GM12878 (cell line): ENCODE measurements around the gene SEC16A. TPM values are rescaled to one million over a fixed set of nuclear protein-coding genes. Genes with fewer than 3 reads are reported as not detected.

Experiments used
- ATAC-seq: fragments of 200-7000 bp; cut with Tn5 transposase; 3 replicates; pipeline ENCODE4 v1.9.1; 2020; ENCODE audit warnings: mild to moderate bottlenecking, moderate library complexity
- BruUV-seq: library from RNA; stranded (reverse); fragments of 400-500 nt; replicated peaks from 2 replicates; lab custom pipeline; 2021; lab: Mats Ljungman, UMichigan
- CTCF ChIA-PET: fragments of 300-600 bp; sonication (Branson Sonifier 250); formaldehyde crosslinking; extraction: SDS; loops from one replicate; lab custom pipeline; 2021; ENCODE audit warnings: inconsistent platforms; lab: Yijun Ruan, JAX
- POLR2A ChIA-PET: fragments of 350-600 bp; formaldehyde crosslinking; extraction: SDS; loops from one replicate; lab custom pipeline; 2021; ENCODE audit warnings: inconsistent platforms; lab: Charles Lee
- RAD21 ChIA-PET: fragments of 300-600 bp; sonication (Branson Sonifier 250); formaldehyde crosslinking; loops from one replicate; lab custom pipeline; 2023; ENCODE audit warnings: antibody characterized with exemption; ENCODE audit not compliant: unreplicated experiment; lab: Charles Lee
- SMC1A ChIA-PET: fragments of 300-600 bp; sonication (Branson Sonifier 250); formaldehyde crosslinking; loops from one replicate; lab custom pipeline; 2023; ENCODE audit not compliant: unreplicated experiment, uncharacterized antibody; lab: Charles Lee
- DNase-seq: peaks from one replicate; pipeline ENCODE4 v3.0.0-alpha.2; 2011; ENCODE audit warnings: low read depth, low spot score
- FAIRE-seq: peaks from 3 replicates; lab custom pipeline; 2011; peaks lifted over from hg19 to GRCh38; lab: Jason Lieb, UNC
- H2AFZ ChIP-seq: 2 replicates; pipeline ENCODE4 v1.6.0; 2011; ENCODE audit warnings: low read depth, low read length, control low read depth; ENCODE audit not compliant: control insufficient read depth
- H3K27ac ChIP-seq: 2 replicates; pipeline ENCODE4 v1.5.1; 2011; ENCODE audit warnings: control low read depth; ENCODE audit not compliant: control insufficient read depth, insufficient read depth
- H3K27me3 ChIP-seq, 2 experiments: replicated peaks in 1 of 2; 2 replicates each; pipeline versions ENCODE4 v1.6.0 to v1.6.1; 2011; ENCODE audit warnings: low read length in 1 of 2; ENCODE audit not compliant: control insufficient read depth in 2 of 2, insufficient read depth in 2 of 2
- H3K36me3 ChIP-seq, 2 experiments: 2 replicates each; pipeline ENCODE4 v1.5.1; 2011; ENCODE audit warnings: low read length in 1 of 2; ENCODE audit not compliant: control insufficient read depth in 2 of 2, insufficient read depth in 2 of 2
- H3K4me1 ChIP-seq: 2 replicates; pipeline ENCODE4 v1.6.1; 2011; ENCODE audit warnings: mild to moderate bottlenecking, low read length, moderate library complexity, mixed read lengths; ENCODE audit not compliant: control insufficient read depth, insufficient read depth
- H3K4me2 ChIP-seq: 2 replicates; pipeline ENCODE4 v1.6.0; 2011; ENCODE audit warnings: control low read depth; ENCODE audit not compliant: control insufficient read depth, insufficient read depth
- H3K4me3 ChIP-seq: fragments of 200-600 bp; sonication (generic); 2 replicates; pipeline ENCODE4 v1.5.1; 2016
- H3K79me2 ChIP-seq: 2 replicates; pipeline ENCODE4 v1.6.0; 2011; ENCODE audit warnings: low read length; ENCODE audit not compliant: control insufficient read depth, insufficient read depth
- H3K9ac ChIP-seq: 2 replicates; pipeline ENCODE4 v1.8.0; 2011; ENCODE audit warnings: low read length, control low read depth, mixed read lengths; ENCODE audit not compliant: control insufficient read depth, insufficient read depth
- H3K9me3 ChIP-seq: replicated peaks from 3 replicates; pipeline ENCODE4 v1.5.1; 2011; ENCODE audit warnings: mild to moderate bottlenecking, low read length; ENCODE audit not compliant: control insufficient read depth, insufficient read depth
- H4K20me1 ChIP-seq: 2 replicates; pipeline ENCODE4 v1.6.0; 2011; ENCODE audit not compliant: control insufficient read depth, insufficient read depth
- BCLAF1 ChIP-seq: fragments of 450-650 bp; IDR thresholded peaks from 2 replicates; pipeline ENCODE4 v1.6.1; 2017; ENCODE audit warnings: antibody characterized with exemption, mild to moderate bottlenecking, moderate library complexity
- ETV6 ChIP-seq, 2 experiments: fragments of 450-650 bp in 1 of 2; IDR thresholded peaks in 1 of 2; conservative IDR thresholded peaks in 1 of 2; 2 replicates each; pipeline ENCODE4 v1.6.1; 2014; ENCODE audit warnings: antibody characterized with exemption in 1 of 2, borderline replicate concordance in 1 of 2, low read depth in 1 of 2, mild to moderate bottlenecking in 1 of 2, moderate library complexity in 1 of 2
- HCFC1 ChIP-seq: fragments of 150-350 bp; IDR thresholded peaks from 2 replicates; pipeline ENCODE4 v1.6.1; 2014; ENCODE audit warnings: low read length
- IKZF1 ChIP-seq: fragments of 450-650 bp; conservative IDR thresholded peaks from 2 replicates; pipeline ENCODE4 v1.6.1; 2017; ENCODE audit warnings: antibody characterized with exemption, mild to moderate bottlenecking
- MEF2B ChIP-seq: fragments of 450-650 bp; IDR thresholded peaks from 2 replicates; pipeline ENCODE4 v1.6.1; 2018; ENCODE audit warnings: mild to moderate bottlenecking, moderate library complexity; ENCODE audit not compliant: partially characterized antibody, poor library complexity, severe bottlenecking
- MLLT1 ChIP-seq: fragments of 450-650 bp; IDR thresholded peaks from 2 replicates; pipeline ENCODE4 v1.6.1; 2016; ENCODE audit warnings: mild to moderate bottlenecking
- NBN ChIP-seq: fragments of 450-650 bp; IDR thresholded peaks from 2 replicates; pipeline ENCODE4 v1.6.1; 2016
- POLR2A ChIP-seq: IDR thresholded peaks from 2 replicates; pipeline ENCODE4 v1.6.1; 2011; ENCODE audit warnings: low read depth, mild to moderate bottlenecking, low read length
- SIN3A ChIP-seq: IDR thresholded peaks from 2 replicates; pipeline ENCODE4 v1.6.1; 2012; ENCODE audit warnings: low read depth, low read length, improper control_type of control experiment
- SIX5 ChIP-seq: IDR thresholded peaks from 2 replicates; pipeline ENCODE4 v1.6.1; 2011; ENCODE audit warnings: mild to moderate bottlenecking, low read depth, low read length, moderate library complexity; ENCODE audit not compliant: severe bottlenecking
- YBX1 ChIP-seq: fragments of 450-650 bp; IDR thresholded peaks from 2 replicates; pipeline ENCODE4 v1.6.1; 2016; ENCODE audit warnings: antibody characterized with exemption
- ZNF384 ChIP-seq: IDR thresholded peaks from 2 replicates; pipeline ENCODE4 v1.6.1; 2012; ENCODE audit warnings: low read depth, mild to moderate bottlenecking, low read length, improper control_type of control experiment, borderline replicate concordance
- WGBS: methylation state at CpG from one replicate; pipeline ENCODE4 v1.1.6; 2016; ENCODE audit warnings: low lambda C conversion rate; ENCODE audit not compliant: insufficient replicate concordance, insufficient coverage; ENCODE audit errors: missing lambda C conversion rate; 5-methylcytosine and 5-hydroxymethylcytosine counted together
- in situ Hi-C: fragments of 300-500 bp; cut with MboI; formaldehyde crosslinking; loops from 9 replicates; pipeline ENCODE4 v1.14.3; 2018; ENCODE audit warnings: mixed read lengths
- intact Hi-C: fragments of 100-400 bp; cut with micrococcal nuclease; formaldehyde crosslinking; loops from one replicate; pipeline ENCODE4 v1.14.2; 2022; ENCODE audit not compliant: unreplicated experiment
- polyA plus RNA-seq, 11 experiments: library from polyadenylated mRNA; depleted of rRNA in 4 of 11; unstranded in 6 of 11; stranded (reverse) in 5 of 11; fragments of >200 nt; fragmentation: Nextera tagmentation in 4 of 11; fragmentation: Illumina TruSeq in 1 of 11; extraction: Ambion mirVana in 4 of 11; extraction: Trizol in 1 of 11; gene quantifications; 1 replicate in 1 of 11; 2 replicates in 10 of 11; pipeline versions ENCODE4 v1.2.1 to v1.2.3, GENCODE V29; 2011 to 2016; ENCODE audit warnings: inconsistent platforms in 2 of 11, missing spikeins in 2 of 11, low read depth in 1 of 11
- total RNA-seq, 4 experiments: library from RNA; depleted of rRNA in 3 of 4; stranded (reverse); fragments of >200 nt in 3 of 4; fragmentation: Illumina TruSeq in 1 of 4; extraction: Trizol in 1 of 4; gene quantifications; 2 replicates each; pipeline versions ENCODE4 v1.2.1 to v1.2.3, GENCODE V29; 2013 to 2021

SEC16A gene
- total and polyA plus RNA-seq, 10 of the 15 experiments (the other 5 are each of a cell fraction or from before 2014, with no cell fraction given), result 9.9 to 59.1 (median 21.7) TPM

GRCh38 chr9:136453326-136453725, 29.5 kb downstream of the SEC16A start:
- DNase-seq (no peak), ATAC-seq (no peak), FAIRE-seq (no peak)
- TF ChIP-seq IKZF1 (no peak), POLR2A (0 out of 2 replicates have a peak, but pooled peaks have one; percentile 20)
- BruUV-seq, result no TSS peak
- Histone ChIP-seq H3K9ac (no peak overlapping the region), H3K27me3 (no peaks in the 10 kb centered on the region), H3K79me2 (no peaks in the 10 kb centered on the region), H3K9me3 (no peaks in the 10 kb centered on the region), H3K36me3 (peaks cover 31 to 36% of the 10 kb centered on the region in 2 experiments), H2AFZ (no peak overlapping the region), H4K20me1 (no peaks in the 10 kb centered on the region), H3K27ac (no peak overlapping the region), H3K4me2 (no peak overlapping the region), H3K4me1 (no peaks in the 10 kb centered on the region), H3K4me3 (no peak overlapping the region)
- intact Hi-C loops (no loop called here), in situ Hi-C loops (no loop called here)
- ChIA-PET CTCF (no interaction called here), POLR2A (no interaction called here), RAD21 (no interaction called here), SMC1A (interaction anchor here (0.6 kb wide), 1 partner anchor 27 kb away, joined by 3 read pairs; no protein-coding TSS in a partner anchor)
- 95% methylated on average over 11 of the region's 11 CpGs for WGBS

GRCh38 chr9:136451221-136451877, 31.5 kb downstream of the SEC16A start:
- H3K27me3 ChIP-seq, result no peaks in the 10 kb centered on the region
- H3K4me1 ChIP-seq, result no peaks in the 10 kb centered on the region
- FAIRE-seq (no peak), ATAC-seq (no peak), DNase-seq (no peak)
- H3K9me3 ChIP-seq, result no peaks in the 10 kb centered on the region
- ChIA-PET CTCF (no interaction called here), POLR2A (no interaction called here), RAD21 (no interaction called here), SMC1A (interaction anchor here (0.6 kb wide), 1 partner anchor 195 kb away, joined by 3 read pairs; no protein-coding TSS in a partner anchor)
- intact Hi-C loops (no loop called here), in situ Hi-C loops (no loop called here)
- no peak overlapping the region for H3K4me2 ChIP-seq
- BruUV-seq, result no TSS peak
- no peak overlapping the region for H2AFZ ChIP-seq
- no peaks in the 10 kb centered on the region for H3K79me2 ChIP-seq
- H3K36me3 ChIP-seq, result peaks cover 31 to 33% of the 10 kb centered on the region in 2 experiments
- no peak overlapping the region for H3K27ac ChIP-seq
- WGBS, result 95% methylated on average over 18 of the region's 26 CpGs
- no peaks in the 10 kb centered on the region for H4K20me1 ChIP-seq
- no peak overlapping the region for H3K4me3 ChIP-seq
- H3K9ac ChIP-seq, result no peak overlapping the region
- TF ChIP-seq SIN3A, result no peak
- no peak for TF ChIP-seq ETV6 (conservative IDR thresholded peaks at IDR 0.05 in 1 of 2, IDR thresholded peaks at IDR 0.05 in 1 of 2; ENCODE audit: borderline replicate concordance in 1 of 2, low read depth in 1 of 2)
- no peak for TF ChIP-seq ZNF384
- TF ChIP-seq YBX1, result no peak
- TF ChIP-seq MLLT1, result no peak
- TF ChIP-seq SIX5, result no peak
- no peak for TF ChIP-seq NBN
- no peak for TF ChIP-seq BCLAF1
- no peak for TF ChIP-seq MEF2B
- TF ChIP-seq HCFC1, result no peak
